Left renal cortex interstitium (tissue), 4 donors: ENCODE measurements around the gene DDX17. TPM values are rescaled to one million over a fixed set of nuclear protein-coding genes. Genes with fewer than 3 reads are reported as not detected.

Experiments used
- polyA plus RNA-seq, 4 donors: library from polyadenylated mRNA; unstranded; fragments of 120-200 nt; gene quantifications; one replicate each; pipeline ENCODE4 v1.2.1, GENCODE V29; 2013; ENCODE audit not compliant: insufficient read length in 4 of 4

Gene DDX17
- polyA plus RNA-seq, 4 donors: 632 to 1,158 (median 901) TPM

Other genes starting within 250 kb of the DDX17 start
- 10 to 100 TPM; 37.9 to 48.7 (median 39.8) TPM for gene TMEM184B, start 233.3 kb downstream of the DDX17 start, polyA plus RNA-seq
- 100 to 1,000 TPM; 112 to 207 (median 160) TPM for gene CSNK1E, start 188.9 kb downstream of the DDX17 start, polyA plus RNA-seq
- under 1 TPM; 0.19 to 0.36 (median 0.20) TPM for gene KCNJ4, start 51.1 kb downstream of the DDX17 start, polyA plus RNA-seq
- 10 to 100 TPM in 3 of 4 donors, 1 to 10 TPM in 1; 8.4 to 11.7 (median 10.9) TPM for gene KDELR3, start 38.2 kb downstream of the DDX17 start, polyA plus RNA-seq
- 1 to 10 TPM; 5.2 to 7.1 (median 5.5) TPM for gene DMC1, start 63.9 kb upstream of the DDX17 start, polyA plus RNA-seq
- 10 to 100 TPM in 2 of 4 donors, 1 to 10 TPM in 2; 3.6 to 12.6 (median 7.8) TPM for gene FAM227A, start 150.1 kb upstream of the DDX17 start, polyA plus RNA-seq
- 10 to 100 TPM; 58.4 to 60.8 (median 59.9) TPM for gene CBY1, start 150.3 kb upstream of the DDX17 start, polyA plus RNA-seq
- gene TOMM22, start 175.6 kb upstream of the DDX17 start, polyA plus RNA-seq: 100 to 1,000 TPM in 1 of 4 donors, 10 to 100 TPM in 3; 85.1 to 103 (median 88.8) TPM
- gene JOSD1, start 194.6 kb upstream of the DDX17 start, polyA plus RNA-seq: 10 to 100 TPM; 38.0 to 45.8 (median 40.1) TPM
- 10 to 100 TPM; 36.8 to 63.6 (median 52.3) TPM for gene GTPBP1, start 199.6 kb upstream of the DDX17 start, polyA plus RNA-seq
- 10 to 100 TPM; 46.3 to 70.2 (median 68.5) TPM for gene SUN2, start 249.7 kb upstream of the DDX17 start, polyA plus RNA-seq